HCT116 (cell line): ENCODE results near the gene FOXL2. TPM values are rescaled to one million over a fixed set of nuclear protein-coding genes. Genes with fewer than 3 reads are reported as not detected.

Experiments
- ATAC-seq: fragments of 200-7000 bp; cut with Tn5 transposase; 2 replicates; pipeline ENCODE4 v1.9.1; 2020; ENCODE audit warnings: mild to moderate bottlenecking, moderate library complexity
- BruUV-seq: library from RNA; stranded (reverse); fragments of 400-500 nt; replicated peaks from 2 replicates; lab custom pipeline; 2021; lab: Mats Ljungman, UMichigan
- CTCF ChIA-PET: fragments of 300-600 bp; sonication (Branson Sonifier 250); formaldehyde crosslinking; loops from one replicate; lab custom pipeline; 2021; ENCODE audit warnings: antibody characterized with exemption; lab: Charles Lee
- POLR2A ChIA-PET: fragments of 300-600, 350-600 bp; sonication (Branson Sonifier 250); formaldehyde crosslinking; loops from one replicate; lab custom pipeline; 2021; ENCODE audit warnings: antibody characterized with exemption; lab: Charles Lee
- RAD21 ChIA-PET, 2 experiments: fragments of 300-600 bp; sonication (Branson Sonifier 250); formaldehyde crosslinking; loops; one replicate each; lab custom pipeline; 2023; ENCODE audit warnings: low total read pairs in 2 of 2; ENCODE audit not compliant: uncharacterized antibody in 2 of 2, unreplicated experiment in 2 of 2, low non-redundant PET in 1 of 2; lab: Charles Lee
- DNase-seq: peaks from one replicate; pipeline ENCODE4 v3.0.0-alpha.2; 2010; ENCODE audit warnings: low read depth, low spot score
- H2AFZ ChIP-seq: fragments of 200-600 bp; shearing (Covaris generic), sonication (generic); 2 replicates; pipeline ENCODE4 v1.6.1; 2017; ENCODE audit warnings: low read depth, mixed run types, mixed read lengths, antibody characterized with exemption, low read length; ENCODE audit not compliant: poor library complexity, severe bottlenecking
- H3K27ac ChIP-seq: 2 replicates; pipeline ENCODE4 v1.5.1; 2012; ENCODE audit warnings: low read depth, low read length
- H3K27me3 ChIP-seq: fragments of 200-600 bp; sonication (generic); 2 replicates; pipeline ENCODE4 v1.6.1; 2016; ENCODE audit warnings: mixed run types, low read length, mixed read lengths; ENCODE audit not compliant: insufficient read depth
- H3K36me3 ChIP-seq, 2 experiments: fragments of 200-500 bp in 1 of 2; fragments of 200-600 bp in 1 of 2; sonication (Bioruptor generic) in 1 of 2; sonication (generic) in 1 of 2; 2 replicates each; pipeline versions ENCODE4 v1.5.1 to v1.6.1; 2014 to 2016; ENCODE audit warnings: low read length in 2 of 2, inconsistent platforms in 1 of 2, mixed read lengths in 1 of 2, mixed run types in 1 of 2; ENCODE audit not compliant: insufficient read depth in 2 of 2, control insufficient read depth in 1 of 2
- H3K4me1 ChIP-seq, 2 experiments: fragments of 200-600 bp in 1 of 2; sonication (generic) in 1 of 2; 2 replicates each; pipeline versions ENCODE4 v1.5.1 to v1.6.1; 2012 to 2017; ENCODE audit warnings: low read length in 2 of 2, inconsistent platforms in 1 of 2, mild to moderate bottlenecking in 1 of 2, mixed read lengths in 1 of 2, mixed run types in 1 of 2, moderate library complexity in 1 of 2; ENCODE audit not compliant: insufficient read depth in 2 of 2, control insufficient read depth in 1 of 2
- H3K4me2 ChIP-seq: fragments of 200-600 bp; sonication (generic); 2 replicates; pipeline ENCODE4 v1.6.1; 2017; ENCODE audit warnings: mixed run types, low read length, mixed read lengths
- H3K4me3 ChIP-seq, 2 experiments: fragments of 200-600 bp in 1 of 2; sonication (generic) in 1 of 2; replicated peaks in 1 of 2; 2 replicates each; pipeline ENCODE4 v1.5.1; 2011 to 2016; ENCODE audit warnings: low read length in 2 of 2, control low read depth in 1 of 2, low read depth in 1 of 2, mild to moderate bottlenecking in 1 of 2, mixed read lengths in 1 of 2, mixed run types in 1 of 2
- H3K79me2 ChIP-seq: fragments of 200-600 bp; sonication (generic); 2 replicates; pipeline ENCODE4 v1.6.1; 2017; ENCODE audit warnings: mild to moderate bottlenecking, mixed run types, low read length, moderate library complexity, mixed read lengths; ENCODE audit not compliant: insufficient read depth
- H3K9ac ChIP-seq: fragments of 200-600 bp; sonication (generic); 2 replicates; pipeline ENCODE4 v1.6.1; 2016; ENCODE audit warnings: low read length, mixed read lengths
- H3K9me2 ChIP-seq: fragments of 200-600 bp; sonication (generic), shearing (Covaris generic); 2 replicates; pipeline ENCODE4 v1.6.1; 2017; ENCODE audit warnings: mixed run types, mild to moderate bottlenecking, moderate library complexity; ENCODE audit not compliant: insufficient read depth
- H3K9me3 ChIP-seq, 2 experiments: fragments of 200-500 bp in 1 of 2; fragments of 200-600 bp in 1 of 2; sonication (Bioruptor generic) in 1 of 2; sonication (generic) in 1 of 2; 2 replicates each; pipeline ENCODE4 v1.6.1; 2014 to 2017; ENCODE audit warnings: low read length in 2 of 2, mixed read lengths in 2 of 2, inconsistent platforms in 1 of 2, low read depth in 1 of 2, mild to moderate bottlenecking in 1 of 2, mixed run types in 1 of 2, moderate library complexity in 1 of 2; ENCODE audit not compliant: control insufficient read depth in 1 of 2, insufficient read depth in 1 of 2
- H4K20me1 ChIP-seq: fragments of 200-600 bp; sonication (generic), shearing (Covaris generic); 2 replicates; pipeline ENCODE4 v1.6.1; 2017; ENCODE audit warnings: mixed run types, mild to moderate bottlenecking, moderate library complexity; ENCODE audit not compliant: insufficient read depth
- CBX3 ChIP-seq: IDR thresholded peaks from 2 replicates; pipeline ENCODE4 v1.6.1; 2012; ENCODE audit warnings: low read depth
- CTCF ChIP-seq, 3 experiments: fragments of 200-600 bp in 1 of 3; sonication (generic) in 1 of 3; IDR thresholded peaks in 2 of 3; conservative IDR thresholded peaks in 1 of 3; 2 replicates each; pipeline ENCODE4 v1.5.1; 2012 to 2017; ENCODE audit warnings: low read depth in 2 of 3, low read length in 2 of 3, antibody characterized with exemption in 1 of 3, borderline replicate concordance in 1 of 3, control low read depth in 1 of 3, mild to moderate bottlenecking in 1 of 3, mixed read lengths in 1 of 3, mixed run types in 1 of 3, moderate library complexity in 1 of 3; ENCODE audit not compliant: insufficient read depth in 1 of 3
- ELF1 ChIP-seq: IDR thresholded peaks from 2 replicates; pipeline ENCODE4 v1.6.1; 2012; ENCODE audit warnings: low read depth, borderline replicate concordance
- JUND ChIP-seq: IDR thresholded peaks from 2 replicates; pipeline ENCODE4 v1.6.1; 2012
- POLR2A ChIP-seq: IDR thresholded peaks from 2 replicates; pipeline ENCODE4 v1.7.0; 2011; ENCODE audit warnings: borderline replicate concordance; ENCODE audit not compliant: insufficient read depth, insufficient read length; ENCODE audit errors: extremely low read depth
- POLR2AphosphoS5 ChIP-seq: IDR thresholded peaks from 2 replicates; pipeline ENCODE4 v1.6.1; 2011; ENCODE audit warnings: mild to moderate bottlenecking, low read depth, low read length, moderate library complexity
- RAD21 ChIP-seq: IDR thresholded peaks from 2 replicates; pipeline ENCODE4 v1.6.1; 2012; ENCODE audit warnings: low read depth, mild to moderate bottlenecking
- SRF ChIP-seq: IDR thresholded peaks from 2 replicates; pipeline ENCODE4 v1.6.1; 2012; ENCODE audit warnings: low read depth
- YY1 ChIP-seq: IDR thresholded peaks from 2 replicates; pipeline ENCODE4 v1.6.1; 2011; ENCODE audit warnings: low read length, low read depth, moderate library complexity, mild to moderate bottlenecking; ENCODE audit not compliant: insufficient replicate concordance; ENCODE audit errors: extremely low read depth
- ZFX ChIP-seq: fragments of 450-650 bp; IDR thresholded peaks from 2 replicates; pipeline ENCODE4 v1.6.1; 2017
- intact Hi-C: fragments of 100-400 bp; cut with micrococcal nuclease; formaldehyde crosslinking; loops from 2 replicates; pipeline ENCODE4 v1.10.0; 2022
- total RNA-seq: library from RNA; stranded (reverse); gene quantifications from one replicate; pipeline ENCODE4 v1.2.1, GENCODE V29; 2021; ENCODE audit not compliant: unreplicated experiment
- TF ChIP-seq, protein P1 (sequence below): IDR thresholded peaks from 2 replicates; pipeline ENCODE4 v1.6.1; 2012
- TF ChIP-seq, protein P2 (sequence below): IDR thresholded peaks from 2 replicates; pipeline ENCODE4 v1.6.1; 2011; ENCODE audit warnings: mild to moderate bottlenecking, low read length, moderate library complexity; ENCODE audit not compliant: insufficient replicate concordance; ENCODE audit errors: extremely low read depth

Gene FOXL2
- total RNA-seq, 1 experiment from 2014 or later, result not detected

DNA sequence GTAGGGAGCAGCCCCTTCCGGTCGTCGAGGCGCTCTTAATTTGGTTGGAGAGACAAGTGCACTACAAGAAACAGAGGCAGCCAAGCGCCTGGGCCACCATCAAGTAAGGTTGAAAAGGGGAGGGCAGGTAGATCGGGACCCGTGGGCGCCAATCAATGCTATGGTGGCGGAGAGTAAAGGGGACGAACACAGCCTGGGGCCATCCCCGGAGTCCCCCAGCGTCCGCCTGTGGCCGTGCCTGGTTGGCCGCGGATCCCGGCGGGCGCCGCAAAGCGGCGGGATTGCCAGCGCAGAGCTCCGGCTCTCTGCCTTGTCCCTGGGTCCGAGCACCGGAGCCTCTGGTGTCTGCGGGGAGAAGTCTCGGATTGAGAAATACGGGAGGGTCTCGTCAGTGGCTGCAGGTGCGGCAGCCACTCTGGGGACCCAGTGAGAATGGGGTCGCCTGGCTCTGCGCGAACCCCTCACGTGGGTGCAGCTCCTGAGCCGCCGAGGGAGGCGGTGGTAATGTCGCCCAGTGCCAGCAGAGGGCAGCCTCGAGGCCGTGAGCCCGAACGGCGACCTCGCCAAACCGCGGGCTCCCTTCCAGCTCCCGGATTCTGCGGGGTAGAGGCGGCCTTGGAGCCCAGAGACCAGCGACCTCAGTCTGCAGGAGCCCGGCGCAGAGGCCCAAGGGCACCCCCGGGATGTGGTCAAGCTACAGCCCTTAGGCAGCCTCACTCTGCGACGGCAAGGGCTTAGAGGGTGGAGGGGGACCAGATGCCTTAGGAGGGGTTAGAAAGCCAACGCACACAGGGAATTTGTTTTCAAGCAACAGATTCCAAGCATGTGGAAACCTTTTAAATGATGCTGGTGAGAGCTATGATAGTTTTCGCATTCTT is 10.8 kb downstream of the FOXL2 start:
- Histone ChIP-seq H3K4me1 (peaks cover 6 to 18% of the 10 kb centered on the region in 2 experiments; a peak in 3 of 4 replicates), H3K36me3 (no peaks in the 10 kb centered on the region), H3K9ac (peak overlapping the region; percentile 70), H4K20me1 (no peaks in the 10 kb centered on the region), H3K27me3 (no peaks in the 10 kb centered on the region), H3K9me2 (no peaks in the 10 kb centered on the region), H3K4me2 (peak overlapping the region; percentile 95), H3K27ac (peak overlapping the region; percentile 21), H3K79me2 (no peaks in the 10 kb centered on the region), H3K9me3 (no peaks in the 10 kb centered on the region), H3K4me3 (peak overlapping the region; percentile 43 to 68), H2AFZ (peak overlapping the region; percentile 88)
- intact Hi-C loops, result loop anchor here (1.0 to 5.0 kb wide), 4 partner anchors 41 to 393 kb away; no protein-coding TSS in a partner anchor
- RAD21 ChIA-PET, result interaction anchor here (0.6 to 1.2 kb wide), 8 partner anchors 9 to 393 kb away, joined by 3 to 5 read pairs (median 4); partner anchors contain the start of gene CEP70 (in 1 of the 2)
- CTCF ChIA-PET, result interaction anchor here (0.6 to 5.7 kb wide), 37 partner anchors 8 to 607 kb away, joined by 3 to 82 read pairs (median 4); partner anchors contain the start of gene CEP70
- DNase-seq (peak; percentile 52), ATAC-seq (peak; percentile 88)
- TF ChIP-seq ZFX (peak; percentile 63; the same call in 1 of the 2 replicates), SRF (no peak), ELF1 (no peak), RAD21 (peak; percentile 61), POLR2A (no peak), JUND (no peak), YY1 (peak; percentile 13), POLR2AphosphoS5 (peak; percentile 60), CBX3 (peak; percentile 64; the same call in 1 of the 2 replicates), CTCF (IDR thresholded peaks at IDR 0.05 in 2 of 3, conservative IDR thresholded peaks at IDR 0.05 in 1 of 3; ENCODE audit: borderline replicate concordance in 1 of 3, insufficient read depth in 1 of 3, low read depth in 2 of 3, low read length in 2 of 3) (peak; percentile 70 to 91 (median 76))
- TF ChIP-seq, protein P1, sequence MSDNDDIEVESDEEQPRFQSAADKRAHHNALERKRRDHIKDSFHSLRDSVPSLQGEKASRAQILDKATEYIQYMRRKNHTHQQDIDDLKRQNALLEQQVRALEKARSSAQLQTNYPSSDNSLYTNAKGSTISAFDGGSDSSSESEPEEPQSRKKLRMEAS, result peak; percentile 65
- TF ChIP-seq, protein P2, sequence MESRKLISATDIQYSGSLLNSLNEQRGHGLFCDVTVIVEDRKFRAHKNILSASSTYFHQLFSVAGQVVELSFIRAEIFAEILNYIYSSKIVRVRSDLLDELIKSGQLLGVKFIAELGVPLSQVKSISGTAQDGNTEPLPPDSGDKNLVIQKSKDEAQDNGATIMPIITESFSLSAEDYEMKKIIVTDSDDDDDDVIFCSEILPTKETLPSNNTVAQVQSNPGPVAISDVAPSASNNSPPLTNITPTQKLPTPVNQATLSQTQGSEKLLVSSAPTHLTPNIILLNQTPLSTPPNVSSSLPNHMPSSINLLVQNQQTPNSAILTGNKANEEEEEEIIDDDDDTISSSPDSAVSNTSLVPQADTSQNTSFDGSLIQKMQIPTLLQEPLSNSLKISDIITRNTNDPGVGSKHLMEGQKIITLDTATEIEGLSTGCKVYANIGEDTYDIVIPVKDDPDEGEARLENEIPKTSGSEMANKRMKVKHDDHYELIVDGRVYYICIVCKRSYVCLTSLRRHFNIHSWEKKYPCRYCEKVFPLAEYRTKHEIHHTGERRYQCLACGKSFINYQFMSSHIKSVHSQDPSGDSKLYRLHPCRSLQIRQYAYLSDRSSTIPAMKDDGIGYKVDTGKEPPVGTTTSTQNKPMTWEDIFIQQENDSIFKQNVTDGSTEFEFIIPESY, result no peak
- POLR2A ChIA-PET, result interaction anchor here (0.6 to 1.2 kb wide), 7 partner anchors 10 to 385 kb away, joined by 3 to 5 read pairs (median 3); no protein-coding TSS in a partner anchor
- BruUV-seq, result TSS peak; percentile 43
